ENCODE measurements around the gene MCC.

MCC gene

GRCh38 chr5:113062869-113063508, 425.3 kb downstream of the MCC start:
- no peak overlapping the region for H3K4me3 ChIP-seq (ENCODE audit: low read depth, low read length)
- DNase-seq (ENCODE audit: low read depth): no peak
- TF ChIP-seq CTCF (IDR thresholded peaks at IDR 0.05; ENCODE audit: control insufficient read depth, extremely low read depth, insufficient read depth): no peak

- no peak overlapping the region for H3K4me3 ChIP-seq (ENCODE audit: low read depth, low read length)
- TF ChIP-seq CTCF (IDR thresholded peaks at IDR 0.05; ENCODE audit: control insufficient read depth, extremely low read depth, insufficient read depth): no peak
- DNase-seq (ENCODE audit: low read depth): no peak
Measured at GRCh38 chr5:113061846-113062780, 426.1 kb downstream of the MCC start.

- no peak for DNase-seq (ENCODE audit: low read depth)
- TF ChIP-seq CTCF (IDR thresholded peaks at IDR 0.05; ENCODE audit: control insufficient read depth, extremely low read depth, insufficient read depth): no peak
- no peak overlapping the region for H3K4me3 ChIP-seq (ENCODE audit: low read depth, low read length)
Measured at GRCh38 chr5:113060408-113061025, 427.7 kb downstream of the MCC start.

DNA sequence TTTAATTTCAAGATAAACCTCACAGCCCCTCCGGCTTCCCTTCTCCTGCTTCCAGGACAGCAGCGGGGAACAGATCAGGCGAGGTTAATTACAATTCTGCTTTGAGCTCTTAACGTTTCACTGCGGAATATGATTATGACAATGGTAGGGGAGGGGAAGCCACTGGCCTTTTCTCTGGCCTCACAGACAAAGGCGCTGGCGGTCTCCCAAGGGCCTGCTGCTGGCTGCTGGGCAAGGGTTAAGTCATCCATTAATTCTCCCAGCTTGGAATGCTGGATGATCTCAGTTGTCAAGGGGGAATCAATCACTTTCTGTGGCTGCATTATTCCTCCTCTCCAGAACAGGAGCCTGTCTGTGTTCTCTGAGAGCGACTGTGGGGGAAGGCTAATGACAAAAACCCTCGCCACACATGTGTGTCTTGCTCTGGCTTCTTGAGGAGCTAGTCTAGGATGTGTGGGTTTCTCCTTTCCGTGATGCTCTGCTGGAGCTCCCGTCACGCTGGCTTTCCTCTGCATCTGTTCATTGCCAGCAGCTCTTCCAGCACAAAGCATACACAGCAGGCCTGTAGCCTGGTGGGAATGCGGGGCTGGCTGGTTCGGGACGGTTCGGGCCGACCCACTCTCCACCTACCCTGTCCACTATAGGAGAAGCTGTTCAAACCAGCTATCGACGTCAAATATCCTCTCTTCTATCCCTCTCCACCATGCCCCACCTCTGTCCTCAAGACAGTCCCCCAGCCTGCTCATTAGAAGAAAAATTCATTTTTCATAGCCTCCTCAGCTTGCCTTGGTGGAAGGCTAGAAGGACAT, 428.8 kb downstream of the MCC start:
- H3K4me3 ChIP-seq (ENCODE audit: low read depth, low read length): no peak overlapping the region
- no peak for DNase-seq (ENCODE audit: low read depth)
- TF ChIP-seq CTCF (IDR thresholded peaks at IDR 0.05; ENCODE audit: control insufficient read depth, extremely low read depth, insufficient read depth): no peak

DNA sequence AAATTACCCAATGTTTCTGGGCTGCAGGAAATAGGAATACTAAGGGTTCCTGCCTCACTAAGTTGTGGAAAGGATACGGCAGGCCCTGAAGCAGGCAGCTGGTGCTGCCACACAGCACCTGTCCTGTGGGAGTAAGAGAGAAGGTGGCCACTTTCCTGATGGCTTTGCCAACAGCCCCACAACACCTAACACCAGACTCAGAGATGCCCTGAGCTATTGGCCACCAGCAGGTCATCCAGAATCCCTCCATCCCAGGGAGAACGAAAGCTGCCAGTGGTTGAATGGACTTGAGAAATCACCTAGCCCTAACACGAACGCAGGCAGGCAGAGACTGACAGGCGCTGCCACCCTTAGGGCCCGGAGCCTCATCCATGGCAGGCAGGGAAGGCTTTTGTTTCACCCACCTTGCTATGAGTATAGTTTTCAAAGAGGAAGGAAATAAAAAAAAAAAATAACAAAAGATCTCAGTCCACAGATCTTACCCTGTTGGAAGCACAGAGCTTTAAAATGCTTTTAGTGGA, 429.5 kb downstream of the MCC start:
- no peak for DNase-seq (ENCODE audit: low read depth)
- TF ChIP-seq CTCF (IDR thresholded peaks at IDR 0.05; ENCODE audit: control insufficient read depth, extremely low read depth, insufficient read depth): no peak
- no peak overlapping the region for H3K4me3 ChIP-seq (ENCODE audit: low read depth, low read length)

DNA sequence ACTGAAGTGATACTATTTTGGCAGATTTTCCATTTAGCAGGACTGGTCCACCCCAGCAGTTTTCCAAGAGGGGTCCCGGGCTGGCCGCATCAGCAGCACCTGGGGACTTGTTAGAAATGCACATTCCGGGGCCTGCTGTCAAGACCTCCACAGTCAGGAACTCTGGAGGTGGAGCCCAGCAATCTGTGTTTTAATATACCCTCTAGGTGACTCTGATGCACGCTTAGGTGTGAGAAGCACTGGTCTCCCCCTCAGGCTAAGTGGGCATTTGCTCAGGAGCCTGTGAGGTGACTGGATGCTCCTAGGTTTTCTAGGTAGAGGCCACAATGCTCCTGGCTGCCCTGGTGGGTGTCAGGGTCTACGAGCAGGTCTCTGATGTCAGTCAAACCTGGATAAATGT, 430.0 kb downstream of the MCC start:
- TF ChIP-seq CTCF (IDR thresholded peaks at IDR 0.05; ENCODE audit: control insufficient read depth, extremely low read depth, insufficient read depth): no peak
- no peak overlapping the region for H3K4me3 ChIP-seq (ENCODE audit: low read depth, low read length)
- no peak for DNase-seq (ENCODE audit: low read depth)
